ENCODE results near the gene MYL3.

MYL3 gene

DNA sequence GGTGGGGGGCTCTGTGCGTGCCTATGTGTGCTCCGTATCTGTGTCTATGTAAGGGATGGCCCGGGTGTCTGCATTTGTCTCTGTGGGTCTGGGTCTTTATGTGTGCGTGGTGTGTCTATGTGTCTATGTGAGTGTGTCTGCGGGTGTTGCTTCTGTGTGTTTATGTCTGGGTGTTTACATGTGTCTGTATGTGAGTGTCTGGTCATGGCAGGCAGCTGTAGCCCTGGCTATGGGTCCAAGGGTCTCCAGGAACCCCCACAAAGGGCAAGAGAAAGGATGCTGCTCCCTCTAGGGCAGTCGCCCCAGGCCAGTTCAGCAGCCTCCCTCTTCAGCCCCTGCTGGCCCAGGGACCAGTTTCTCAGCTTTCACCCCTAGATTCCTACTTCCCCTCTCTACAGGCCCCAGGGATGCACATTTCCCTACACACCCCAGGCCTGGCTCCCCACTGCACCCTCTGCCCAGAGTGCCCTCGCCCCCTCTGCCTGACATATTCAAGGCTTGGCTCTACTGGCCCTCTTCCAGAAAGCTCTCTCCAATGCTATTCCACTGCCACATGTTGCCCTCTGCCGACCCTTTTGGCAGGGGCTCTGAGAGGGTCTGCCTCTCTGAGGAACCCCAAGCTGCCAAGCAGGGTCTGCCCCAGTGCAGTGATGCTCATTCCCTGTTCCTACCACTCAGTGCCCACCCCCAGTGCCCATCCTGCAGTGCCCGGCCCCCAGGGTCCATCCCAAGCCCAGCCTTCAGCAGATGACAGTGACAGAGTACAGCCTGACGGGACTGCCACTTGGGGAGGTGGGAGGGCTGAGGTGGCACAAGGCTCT lies 1.0 kb upstream of the MYL3 start:
- DNase-seq: no peak

DNA sequence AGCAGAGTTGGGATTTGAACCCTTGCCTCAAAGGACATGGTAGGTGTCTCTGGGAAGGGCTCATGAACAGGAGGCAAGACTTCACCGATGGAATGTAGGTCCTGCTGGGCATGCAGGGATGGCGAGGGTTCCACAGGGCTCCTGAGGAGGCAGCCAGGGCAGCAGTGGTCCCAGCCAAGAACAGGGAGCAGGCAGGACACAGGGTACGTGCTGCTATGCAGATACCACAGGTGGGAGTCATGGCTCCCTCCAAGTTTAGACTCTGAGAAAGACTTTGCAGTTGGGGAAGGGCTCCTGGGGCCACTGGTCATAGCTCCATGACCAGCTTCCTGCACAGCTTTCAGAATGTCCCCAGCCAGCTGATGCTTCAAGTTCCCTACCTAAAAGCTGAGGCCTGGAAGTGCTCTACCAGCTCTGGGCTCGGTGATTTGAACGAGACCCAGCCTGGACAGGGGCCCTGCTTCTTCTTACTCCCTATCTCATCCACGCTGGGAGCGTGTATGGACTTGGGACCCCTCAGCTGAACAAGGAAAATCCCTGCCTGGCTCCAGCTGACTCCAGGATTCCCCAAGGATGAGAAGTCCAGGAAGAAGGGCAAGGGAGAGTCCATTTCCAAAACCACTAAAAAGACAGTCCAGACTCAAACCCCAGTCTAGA lies 747 bp downstream of the MYL3 start:
- DNase-seq: no peak

DNA sequence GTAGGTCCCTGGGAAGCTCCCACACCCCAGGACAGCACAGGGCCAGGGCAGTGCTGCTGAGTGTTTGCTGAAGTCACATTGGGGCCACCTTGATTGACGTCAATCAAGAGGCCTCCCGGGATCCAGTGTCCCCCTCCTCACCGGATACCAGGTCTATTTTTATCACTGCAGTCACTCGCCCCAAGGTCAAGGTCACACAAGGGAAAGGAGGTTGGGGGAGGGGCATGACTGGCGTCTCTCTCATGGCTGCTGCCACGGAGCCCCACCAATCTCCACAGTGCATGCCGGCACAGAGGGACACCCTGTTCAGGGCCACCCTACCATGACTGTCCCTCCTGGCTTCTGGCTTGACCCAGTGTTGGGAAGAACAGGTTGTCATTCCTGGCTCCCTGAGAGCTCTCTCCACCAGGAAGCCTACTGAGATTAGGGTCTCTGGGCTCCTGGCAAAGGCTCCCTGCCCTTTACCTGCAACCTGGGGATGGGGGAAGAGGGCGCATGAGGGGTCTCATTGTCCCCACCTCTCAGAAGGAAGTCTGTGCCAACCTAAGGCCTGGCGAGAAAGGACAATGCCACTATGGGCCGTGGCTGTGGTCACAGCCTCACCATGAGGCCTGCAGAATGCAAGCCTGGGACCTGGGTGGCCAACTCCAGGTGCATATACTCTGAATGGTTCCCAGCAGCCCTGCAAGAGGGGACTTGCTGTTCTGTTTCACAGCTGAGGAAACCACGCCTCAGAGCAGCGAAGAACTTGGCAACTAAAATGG lies 1.5 kb downstream of the MYL3 start:
- no peak for DNase-seq

DNA sequence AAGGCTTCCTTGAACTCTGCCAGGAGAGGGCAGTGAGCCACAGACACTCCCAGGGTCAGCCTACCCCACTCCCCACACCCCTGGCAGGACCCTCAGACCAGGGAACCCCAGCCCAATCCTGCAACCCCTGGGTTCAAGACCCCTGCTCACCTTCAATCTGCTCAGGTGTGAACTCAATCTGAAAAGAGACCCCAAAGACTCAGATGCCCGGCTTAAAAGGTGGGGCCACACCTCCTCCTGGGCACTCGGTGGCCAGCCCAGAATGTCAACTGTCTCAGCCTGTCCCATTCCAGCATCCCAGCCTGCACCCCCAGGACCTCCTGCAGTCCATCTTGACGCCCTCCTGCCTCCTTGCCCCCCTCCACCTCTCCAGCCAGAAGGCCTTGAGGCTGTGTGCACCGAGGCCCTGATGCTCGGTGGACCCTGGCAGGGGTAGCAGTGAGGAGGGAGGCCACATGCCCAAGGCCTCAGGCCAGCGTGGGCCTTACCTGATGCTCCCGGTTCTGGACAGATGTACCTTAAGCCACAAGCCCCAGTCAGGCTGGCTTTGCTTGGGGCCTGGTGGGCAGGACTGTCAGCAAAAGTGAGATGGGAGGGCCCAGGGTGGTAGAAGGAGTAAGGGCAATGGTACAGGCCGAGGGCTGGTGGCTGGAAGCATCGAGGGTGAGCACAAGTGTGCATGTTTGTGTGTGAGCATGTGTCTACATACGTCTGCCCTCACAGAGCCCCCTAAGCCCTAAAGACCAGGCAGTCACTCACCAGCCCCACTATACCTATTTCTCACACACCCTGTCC lies 2.2 kb downstream of the MYL3 start:
- no peak for DNase-seq

DNA sequence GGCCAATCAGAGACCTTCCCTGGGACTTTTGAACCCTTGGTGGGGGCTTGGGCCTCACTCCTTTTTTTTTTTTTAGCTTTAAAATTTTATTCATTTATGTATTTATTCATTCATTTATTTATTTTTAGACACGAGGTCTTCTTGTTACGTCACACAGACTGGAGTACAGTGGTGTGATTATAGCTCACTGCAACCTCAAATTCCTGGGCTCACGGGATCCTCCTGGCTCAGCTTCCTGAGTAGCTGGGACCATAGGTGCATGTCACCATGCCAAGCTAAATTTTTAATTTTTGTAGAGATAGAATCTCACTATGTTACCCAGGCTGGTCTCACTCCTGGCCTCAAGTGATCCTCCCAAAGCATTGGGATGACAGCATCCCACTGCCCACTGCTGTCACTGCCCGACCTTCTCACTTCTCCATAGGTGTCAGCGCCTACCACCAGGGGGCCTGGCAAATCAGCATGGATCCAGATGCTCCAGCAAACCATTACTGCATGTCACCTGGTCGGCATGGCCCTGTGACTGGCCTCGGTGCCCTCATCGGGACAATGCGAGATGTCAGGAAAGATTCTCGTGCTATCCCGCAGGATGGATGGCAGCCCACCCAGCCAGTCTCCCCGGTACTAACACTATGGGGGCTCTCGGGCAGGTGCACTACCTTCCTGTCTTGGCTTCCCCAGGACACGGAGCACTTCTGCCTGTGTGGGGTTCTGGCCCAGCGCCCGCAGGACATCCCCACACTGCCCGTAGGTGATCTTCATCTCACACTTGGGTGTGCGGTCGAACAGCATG lies 3.0 kb downstream of the MYL3 start:
- DNase-seq: peak; percentile 55

DNA sequence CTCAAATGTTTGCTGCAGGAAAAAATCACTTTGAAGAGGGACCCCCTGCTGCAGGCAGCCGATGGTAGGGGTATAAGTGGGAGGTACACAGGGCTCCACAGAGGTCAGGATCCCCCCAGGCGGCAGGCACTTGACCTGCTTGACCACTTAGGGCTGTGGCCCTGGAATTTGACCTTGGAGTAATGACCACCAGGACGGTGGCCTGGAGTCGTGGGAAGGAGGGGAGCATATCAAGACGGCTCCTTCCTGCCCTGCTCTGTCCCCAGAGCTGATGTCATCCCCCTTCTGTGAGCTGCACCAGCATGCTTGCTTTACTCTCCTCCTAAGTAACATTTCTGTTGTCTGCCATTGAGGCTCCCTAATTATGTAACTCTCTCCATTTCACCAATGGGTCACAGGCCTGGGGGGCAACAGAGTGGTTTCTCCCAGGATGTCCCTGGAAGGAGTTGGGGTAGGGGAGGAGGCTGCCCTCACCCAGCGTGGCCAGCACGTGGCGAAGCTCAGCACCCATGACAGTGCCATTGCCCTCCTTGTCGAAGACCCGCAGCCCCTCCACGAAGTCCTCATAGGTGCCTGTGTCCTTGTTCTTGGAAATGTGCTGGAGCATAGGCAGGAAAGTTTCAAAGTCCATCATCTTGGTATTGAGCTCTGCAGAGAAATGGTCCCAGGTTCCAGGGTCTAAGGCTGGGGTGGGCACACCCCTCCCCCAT lies 4.1 kb downstream of the MYL3 start:
- DNase-seq: no peak

DNA sequence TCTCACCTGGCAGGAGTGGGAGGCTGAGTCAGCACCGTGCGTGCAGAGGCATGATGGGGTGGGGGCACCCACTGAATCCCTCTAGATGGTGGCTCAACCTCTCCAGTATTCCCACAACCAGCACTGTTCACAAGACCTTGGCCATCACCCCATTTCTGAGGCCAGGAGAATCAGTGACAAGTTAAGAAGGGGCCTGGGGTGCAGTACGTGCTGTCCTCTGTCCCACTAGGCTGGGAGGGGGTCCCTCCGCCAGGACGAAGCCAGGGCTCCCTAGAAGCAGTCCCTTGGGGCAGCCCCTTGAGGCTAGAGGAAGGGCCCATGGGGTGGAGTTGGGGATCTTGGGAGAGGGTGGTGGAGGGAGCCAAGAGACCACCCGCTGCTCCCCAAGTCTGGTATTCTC lies 4.8 kb downstream of the MYL3 start:
- no peak for DNase-seq

DNA sequence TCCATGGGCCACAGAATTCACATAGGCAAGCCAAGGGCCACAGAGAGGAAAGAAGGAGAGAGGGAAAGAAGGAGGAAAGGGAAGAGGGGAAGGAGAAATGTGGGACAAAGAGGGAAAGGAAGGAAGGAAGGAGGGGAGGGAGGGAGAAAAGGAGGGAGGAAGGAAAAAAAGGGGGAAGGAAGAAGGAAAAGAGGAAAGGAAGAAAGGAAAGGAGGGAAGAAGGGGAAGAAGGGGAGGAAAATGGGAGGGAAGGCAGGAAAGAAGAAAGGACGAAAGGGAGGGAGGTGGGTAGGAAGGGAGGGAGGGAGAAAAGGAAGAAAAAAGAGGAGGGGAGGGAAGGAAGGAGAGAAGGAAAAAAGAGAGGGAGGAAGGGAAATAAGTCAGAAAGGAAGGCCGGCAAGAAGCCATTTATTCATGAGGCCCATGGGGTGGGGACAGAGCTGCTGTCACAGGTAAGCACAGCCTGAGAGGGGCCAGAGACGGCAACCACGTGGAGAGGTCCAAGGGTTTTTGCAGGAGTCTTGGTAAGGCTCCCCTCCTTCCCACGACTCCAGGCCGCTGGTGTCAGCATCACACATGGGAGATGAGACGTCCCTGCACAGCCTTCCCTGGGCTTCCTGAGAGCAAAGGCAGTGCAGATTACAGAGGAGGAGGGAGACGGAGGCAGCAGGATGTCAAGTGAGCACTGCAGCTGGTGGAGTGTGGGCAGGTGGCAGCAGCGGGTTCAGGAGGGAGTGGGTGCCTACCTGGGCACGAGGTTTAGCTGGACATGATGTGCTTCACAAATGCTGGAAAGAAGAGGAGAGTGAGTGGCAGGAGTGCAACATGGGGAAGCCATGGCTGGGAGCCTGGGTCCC lies 5.5 kb downstream of the MYL3 start:
- no peak for DNase-seq

DNA sequence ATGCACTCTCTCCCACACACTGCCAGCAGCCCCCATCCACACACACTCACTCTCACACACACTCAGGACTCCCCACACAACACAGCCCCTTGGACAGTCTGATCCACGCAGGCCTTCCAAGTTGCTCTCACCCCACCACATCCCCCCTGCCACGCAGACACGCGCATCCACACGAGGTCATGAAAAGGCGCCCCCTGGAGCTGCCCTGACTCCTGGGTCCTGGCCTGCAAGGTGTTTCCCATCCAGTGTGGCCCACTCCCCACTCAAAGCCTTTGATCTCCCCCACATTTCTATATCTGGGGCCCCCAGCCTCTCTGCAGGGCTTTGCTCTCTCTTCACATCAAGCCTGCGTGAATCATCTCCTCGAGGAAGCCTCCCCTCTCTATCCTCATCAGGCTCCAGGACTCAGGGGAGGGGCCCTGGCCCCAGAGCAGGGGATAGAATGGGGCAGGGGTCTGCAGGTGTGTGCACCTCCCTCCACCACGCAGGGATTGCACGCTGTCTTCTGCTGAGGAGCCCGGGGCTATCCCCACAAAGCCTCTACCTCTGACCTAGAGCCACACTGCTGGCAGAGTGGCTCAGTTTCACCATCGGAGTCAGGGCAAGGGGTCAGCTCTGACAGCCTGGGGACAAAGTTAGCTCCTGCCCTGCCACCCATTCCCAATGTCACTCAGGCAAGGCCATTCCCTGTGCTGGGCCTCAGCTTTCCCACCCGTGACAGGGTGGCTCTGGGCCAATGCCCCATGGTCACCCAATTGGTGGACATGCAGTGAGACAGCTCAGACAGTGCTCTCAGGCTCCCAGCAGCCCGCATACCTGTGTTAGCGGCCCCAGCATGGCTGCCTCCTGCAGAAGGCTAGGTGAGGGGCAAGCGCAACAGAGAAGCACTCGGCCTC lies 6.4 kb downstream of the MYL3 start:
- no peak for DNase-seq

DNA sequence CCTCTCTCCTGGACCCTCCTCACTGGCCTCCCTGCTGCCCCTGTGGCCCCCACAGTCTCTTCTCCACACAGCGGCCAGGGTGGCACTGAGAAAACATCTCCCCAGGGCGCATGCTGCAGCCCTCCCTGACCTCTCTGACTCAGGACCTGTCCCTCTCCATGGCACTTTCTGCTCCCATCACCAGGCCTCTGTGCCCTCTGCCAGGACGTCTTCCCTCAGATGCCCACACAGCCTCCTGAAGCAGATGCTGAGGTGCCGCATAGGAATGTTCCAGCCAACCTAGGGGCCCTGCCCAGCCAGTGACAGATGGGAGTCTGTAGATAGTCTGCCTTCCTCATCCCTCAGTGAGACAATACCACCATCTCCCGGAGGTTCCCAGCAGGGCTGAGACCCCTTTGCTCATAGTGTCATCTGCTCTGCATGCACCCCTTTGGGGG lies 8.7 kb downstream of the MYL3 start:
- DNase-seq: no peak

DNA sequence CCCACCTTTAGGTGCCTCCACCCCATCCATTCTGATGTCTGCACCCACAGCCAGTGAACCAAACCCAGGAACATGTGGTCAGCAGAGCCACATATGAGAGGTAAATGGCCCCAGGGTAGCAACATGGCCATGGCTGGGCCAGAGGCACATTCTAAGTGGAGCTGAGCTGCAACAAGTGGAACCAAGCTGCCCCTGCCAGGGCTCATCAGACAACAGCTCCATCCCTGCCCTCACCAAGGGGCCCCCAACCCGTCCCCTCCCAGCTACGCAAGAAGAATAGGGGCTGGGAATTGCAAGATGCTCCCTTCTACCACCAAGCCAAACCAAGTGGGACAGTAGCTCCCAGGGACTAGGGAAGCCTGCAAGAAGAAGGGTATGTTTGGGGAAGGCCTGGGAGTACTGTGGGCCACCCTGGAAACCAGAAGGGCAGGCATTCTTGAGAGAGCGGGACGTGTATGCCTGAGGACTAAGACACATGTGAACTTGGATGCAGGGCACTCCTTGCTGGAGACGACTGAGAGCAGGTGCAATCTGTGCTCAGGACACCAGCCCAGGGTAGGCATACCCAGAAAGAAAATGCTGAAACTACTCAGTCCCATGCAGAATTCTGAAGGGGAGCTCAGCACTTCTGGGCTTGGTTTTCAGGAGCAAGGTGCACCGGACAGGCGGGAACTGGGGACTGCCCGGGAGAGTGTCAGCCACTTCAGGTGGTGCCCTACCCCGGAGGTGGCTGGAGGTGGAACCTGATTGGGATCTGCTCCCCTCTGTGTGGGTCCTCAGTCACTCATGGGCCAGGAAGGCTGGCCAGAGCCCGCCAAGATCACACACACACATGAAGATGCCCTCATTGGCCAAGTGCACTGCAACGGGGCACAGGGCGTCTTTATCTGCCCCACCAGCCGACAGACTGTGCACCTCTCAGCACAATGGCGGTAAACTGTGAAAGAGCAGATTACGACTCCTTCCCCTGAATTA lies 9.5 kb downstream of the MYL3 start:
- DNase-seq: no peak

DNA sequence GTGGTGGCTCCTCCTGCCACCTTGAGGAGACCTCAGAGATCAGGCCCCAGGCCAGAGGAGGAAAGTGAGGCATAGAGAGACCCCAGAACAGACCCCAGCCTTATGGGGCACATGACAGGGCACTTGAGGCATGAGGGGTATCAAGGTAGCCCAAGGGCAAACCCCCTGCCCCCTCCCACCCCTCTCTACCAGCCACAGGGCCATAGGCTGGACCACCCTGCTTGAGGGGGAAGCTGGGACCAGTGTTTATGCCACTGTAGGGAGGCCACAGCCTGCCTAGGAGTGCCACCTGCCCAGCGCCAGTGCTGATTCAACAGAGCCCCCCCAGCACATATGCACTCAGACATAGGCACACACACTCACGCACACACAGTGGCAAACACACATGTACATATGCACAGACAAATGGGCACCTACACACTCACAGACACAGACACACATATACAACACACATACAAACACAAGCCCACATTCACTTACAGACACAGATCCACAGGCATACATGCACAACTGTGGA lies 10.3 kb downstream of the MYL3 start:
- DNase-seq: no peak

DNA sequence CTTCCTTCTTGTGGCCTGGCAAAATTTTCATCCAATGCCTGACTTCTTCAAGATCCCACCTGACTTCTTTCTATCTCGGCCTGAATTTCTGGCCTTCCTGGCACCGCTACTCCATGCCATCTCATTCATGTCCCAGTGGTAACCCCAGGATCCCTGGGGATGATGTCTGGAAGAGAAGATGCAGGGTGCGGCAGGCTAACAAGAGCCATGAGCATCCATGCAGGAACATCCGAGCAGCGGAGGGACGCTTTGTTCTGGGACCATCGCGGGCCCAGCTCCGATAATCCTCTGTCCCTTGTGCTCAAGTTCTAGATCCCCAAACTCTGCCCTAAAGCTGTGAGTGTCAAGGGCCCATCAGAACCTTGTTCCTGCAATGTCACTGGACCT lies 10.9 kb downstream of the MYL3 start:
- DNase-seq: no peak

DNA sequence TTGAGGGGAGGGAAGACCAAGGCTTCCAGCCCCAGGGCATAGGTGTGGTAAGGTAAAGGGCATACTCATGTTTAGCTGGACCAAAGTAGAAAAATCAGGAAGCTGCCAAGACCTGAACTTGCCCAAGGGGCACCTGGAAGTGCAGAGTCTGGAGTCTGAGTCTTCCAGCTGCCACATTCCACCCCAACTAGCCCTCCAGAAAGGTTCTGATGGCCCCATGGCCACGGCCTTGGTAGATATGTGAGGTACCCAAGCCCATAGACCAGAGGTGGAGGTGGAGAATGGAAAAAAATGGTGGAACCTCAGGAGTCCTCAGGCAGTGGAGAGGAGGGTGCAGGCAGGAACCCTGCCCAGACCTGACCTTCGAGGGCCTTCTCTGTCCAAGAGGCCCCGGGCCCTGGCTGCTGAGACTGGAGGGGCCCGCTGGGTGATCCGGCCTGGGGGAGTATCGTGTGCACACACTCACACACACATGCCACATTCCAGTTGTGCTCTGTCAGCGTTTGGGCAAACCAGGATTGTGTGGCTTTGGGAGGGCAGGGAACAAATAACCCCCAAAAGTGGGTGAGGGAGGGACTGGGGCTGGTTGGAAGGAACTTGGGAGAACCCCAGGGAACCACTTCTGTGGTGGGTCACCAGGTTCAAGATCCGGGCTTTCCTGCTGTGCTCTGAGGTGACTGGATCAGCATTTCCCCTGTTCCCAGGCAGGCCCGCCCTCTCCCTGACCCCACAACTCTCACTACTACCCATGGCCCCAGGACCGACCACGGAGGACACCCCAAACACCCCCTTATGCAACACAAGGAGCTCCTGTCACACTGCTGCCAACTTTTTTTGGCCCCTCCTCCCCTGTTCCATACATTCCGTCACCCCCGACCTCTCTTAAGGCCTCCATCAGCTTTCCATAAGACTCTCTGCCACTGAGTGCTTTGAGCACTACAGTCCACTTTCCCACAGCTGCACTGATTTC lies 11.6 kb downstream of the MYL3 start:
- DNase-seq: no peak

DNA sequence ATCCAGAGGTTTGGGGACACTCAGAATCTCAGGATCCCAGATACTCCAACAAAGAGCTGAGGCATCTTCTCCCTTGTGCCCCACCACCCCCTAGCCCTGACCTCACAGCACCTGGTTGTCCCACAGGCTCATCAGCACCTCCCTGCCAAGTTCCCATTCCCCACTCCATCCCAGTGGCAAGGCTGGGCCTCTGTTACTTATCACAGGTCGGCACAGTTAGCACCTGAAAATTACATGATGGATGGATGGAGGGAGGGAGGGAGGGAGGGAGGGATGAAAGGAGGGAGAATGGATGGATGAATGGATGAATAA lies 12.8 kb downstream of the MYL3 start:
- no peak for DNase-seq

DNA sequence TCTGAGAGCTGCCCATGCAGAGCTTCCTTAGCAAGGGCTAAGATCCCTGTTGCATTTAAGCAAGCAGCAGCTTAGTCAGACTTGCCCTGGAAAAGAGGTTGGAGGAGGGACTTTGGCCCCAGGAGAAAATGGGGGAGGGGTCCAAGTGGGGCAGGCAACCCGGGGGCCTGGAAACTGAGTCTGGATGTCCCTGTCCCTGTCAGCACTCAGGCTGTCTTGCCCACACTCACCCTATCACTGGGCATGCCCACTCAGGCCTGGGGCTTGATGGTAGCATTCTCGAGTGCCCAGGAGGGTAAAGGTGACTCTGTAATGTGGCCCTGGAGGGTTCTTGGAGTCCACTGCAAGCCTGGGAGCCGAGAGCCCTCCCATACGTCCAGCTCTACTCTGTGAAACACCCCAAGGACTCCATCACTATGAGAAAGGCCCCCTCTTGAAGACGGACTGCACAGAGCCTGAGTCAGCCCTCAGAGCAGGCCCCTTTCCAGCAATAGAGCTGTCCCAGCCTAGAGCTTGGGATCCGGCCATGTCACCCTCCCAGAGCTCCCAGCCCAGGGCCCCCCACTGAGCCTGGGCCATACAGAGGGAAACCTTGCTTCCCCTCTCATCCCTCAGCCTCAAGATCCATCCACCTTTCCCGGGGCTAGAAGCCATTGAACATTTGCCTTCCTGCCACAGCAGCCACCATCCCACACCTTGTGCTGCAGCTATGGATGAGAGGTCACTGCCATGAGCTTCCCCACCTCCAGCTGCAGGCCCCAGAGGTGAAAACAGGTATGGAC lies 13.4 kb downstream of the MYL3 start:
- DNase-seq: no peak

Data from activated CD4-positive, alpha-beta T cell treated with anti-CD3 and anti-CD28 coated beads for 48 hours (primary cell).